ENCODE results near the gene NCAM1.

Gene NCAM1

GRCh38 chr11:113253406-113253805 lies 292.2 kb downstream of the NCAM1 start:
- no peak for DNase-seq (ENCODE audit: low spot score)

- no peak for DNase-seq (ENCODE audit: low spot score)
Measured at GRCh38 chr11:113255096-113255495, 293.9 kb downstream of the NCAM1 start.

DNA sequence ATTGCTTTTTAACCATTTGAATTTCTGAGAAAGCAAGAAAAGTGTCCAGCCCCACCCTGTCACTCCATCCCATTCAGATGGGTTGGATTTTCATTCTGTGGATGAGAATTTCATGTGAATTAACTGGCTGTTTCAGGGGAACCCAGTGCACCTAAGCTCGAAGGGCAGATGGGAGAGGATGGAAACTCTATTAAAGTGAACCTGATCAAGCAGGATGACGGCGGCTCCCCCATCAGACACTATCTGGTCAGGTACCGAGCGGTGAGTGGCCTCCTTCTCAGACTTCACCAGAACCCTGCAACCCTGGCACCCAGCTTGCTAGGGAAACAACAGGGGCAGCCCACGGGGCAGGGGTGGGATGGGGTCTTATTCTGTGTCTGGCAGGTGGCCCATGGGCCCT lies 294.5 kb downstream of the NCAM1 start:
- DNase-seq (ENCODE audit: low spot score), result no peak

- DNase-seq (ENCODE audit: low spot score), result no peak
Measured at GRCh38 chr11:113256431-113257202, 295.4 kb downstream of the NCAM1 start.

DNA sequence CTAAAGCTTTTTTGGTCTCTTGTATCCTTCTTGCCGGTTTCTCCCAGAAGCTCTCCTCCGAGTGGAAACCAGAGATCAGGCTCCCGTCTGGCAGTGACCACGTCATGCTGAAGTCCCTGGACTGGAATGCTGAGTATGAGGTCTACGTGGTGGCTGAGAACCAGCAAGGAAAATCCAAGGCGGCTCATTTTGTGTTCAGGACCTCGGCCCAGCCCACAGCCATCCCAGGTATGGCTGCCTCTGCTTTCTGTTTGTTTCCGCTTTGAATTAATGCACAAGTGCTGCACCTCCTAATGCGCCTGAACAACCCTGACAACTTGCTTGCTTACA lies 298.8 kb downstream of the NCAM1 start:
- DNase-seq (ENCODE audit: low spot score), result no peak

DNA sequence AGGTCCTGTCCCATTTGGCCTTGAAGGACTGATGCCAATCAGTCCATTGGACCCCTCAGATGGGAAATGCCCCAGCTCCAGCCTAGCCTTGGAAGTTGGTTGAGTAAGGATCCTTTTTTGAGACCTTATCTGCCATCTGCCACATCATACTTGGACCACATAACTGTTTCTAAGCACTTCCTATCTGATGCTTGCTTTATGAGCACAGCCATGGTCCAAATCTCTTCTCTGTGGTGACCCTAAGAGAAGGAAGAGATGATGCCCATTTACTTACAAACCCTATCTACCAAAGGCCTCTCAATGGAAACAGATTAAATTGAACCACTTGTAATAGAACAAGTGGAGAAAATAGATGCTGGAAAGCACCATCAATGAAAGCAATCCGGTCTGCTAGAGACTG lies 299.3 kb downstream of the NCAM1 start:
- no peak for DNase-seq (ENCODE audit: low spot score)

DNA sequence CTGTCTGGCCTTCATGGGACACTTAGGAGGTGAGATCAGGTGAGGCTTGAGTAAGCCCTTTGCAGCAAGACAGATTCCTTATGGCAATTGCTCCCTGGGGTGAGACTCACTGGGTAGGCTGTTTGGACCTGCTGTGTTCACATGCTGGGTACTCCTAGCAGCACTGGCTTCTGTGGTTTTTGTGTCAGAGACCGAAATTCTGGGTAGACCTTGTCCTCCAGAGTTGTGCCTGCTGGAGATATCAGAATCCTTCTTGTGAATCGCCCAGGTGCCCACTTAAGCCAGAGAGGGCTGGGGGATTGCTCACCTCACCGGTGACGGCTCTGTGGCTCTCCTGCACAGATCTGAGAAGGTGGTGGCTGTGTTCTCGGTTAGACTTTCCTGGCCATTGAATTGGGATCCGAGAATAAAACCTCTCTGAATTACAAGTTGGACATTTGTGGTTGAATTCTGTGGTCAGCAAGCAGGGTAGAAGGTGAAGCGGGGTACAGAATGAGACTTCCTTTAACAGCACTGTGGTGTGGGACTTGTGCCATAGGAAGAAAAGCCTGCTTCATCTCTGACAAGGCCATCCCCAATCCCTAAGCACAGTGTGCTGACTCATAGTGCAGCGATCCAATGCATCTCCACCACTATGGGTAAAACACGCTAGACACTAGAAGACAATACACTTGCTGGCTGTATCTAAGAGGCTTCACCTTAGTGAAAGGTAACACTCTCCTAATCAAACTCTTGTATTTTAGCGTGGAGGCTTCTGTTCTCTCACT lies 300.7 kb downstream of the NCAM1 start:
- DNase-seq (ENCODE audit: low spot score), result no peak

DNA sequence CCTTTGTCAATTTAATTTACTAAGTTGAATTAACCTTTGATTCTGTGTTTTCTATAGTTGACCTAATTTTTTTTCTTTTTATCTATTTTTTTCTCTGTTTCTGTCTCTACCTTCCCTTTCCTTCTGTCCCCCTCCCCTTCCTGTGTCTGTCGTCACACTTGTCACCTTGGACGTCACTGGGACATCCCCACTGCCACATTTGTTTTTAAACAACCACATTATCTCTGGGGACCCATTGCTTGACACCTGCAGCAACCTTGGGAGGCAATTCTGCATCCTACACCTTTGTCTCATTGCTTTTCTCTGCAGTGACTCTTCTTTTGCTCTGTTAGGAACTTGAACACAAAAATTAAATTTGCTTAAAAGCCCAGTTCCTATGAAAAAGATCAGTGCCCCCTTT lies 301.4 kb downstream of the NCAM1 start:
- DNase-seq (ENCODE audit: low spot score), result no peak

DNA sequence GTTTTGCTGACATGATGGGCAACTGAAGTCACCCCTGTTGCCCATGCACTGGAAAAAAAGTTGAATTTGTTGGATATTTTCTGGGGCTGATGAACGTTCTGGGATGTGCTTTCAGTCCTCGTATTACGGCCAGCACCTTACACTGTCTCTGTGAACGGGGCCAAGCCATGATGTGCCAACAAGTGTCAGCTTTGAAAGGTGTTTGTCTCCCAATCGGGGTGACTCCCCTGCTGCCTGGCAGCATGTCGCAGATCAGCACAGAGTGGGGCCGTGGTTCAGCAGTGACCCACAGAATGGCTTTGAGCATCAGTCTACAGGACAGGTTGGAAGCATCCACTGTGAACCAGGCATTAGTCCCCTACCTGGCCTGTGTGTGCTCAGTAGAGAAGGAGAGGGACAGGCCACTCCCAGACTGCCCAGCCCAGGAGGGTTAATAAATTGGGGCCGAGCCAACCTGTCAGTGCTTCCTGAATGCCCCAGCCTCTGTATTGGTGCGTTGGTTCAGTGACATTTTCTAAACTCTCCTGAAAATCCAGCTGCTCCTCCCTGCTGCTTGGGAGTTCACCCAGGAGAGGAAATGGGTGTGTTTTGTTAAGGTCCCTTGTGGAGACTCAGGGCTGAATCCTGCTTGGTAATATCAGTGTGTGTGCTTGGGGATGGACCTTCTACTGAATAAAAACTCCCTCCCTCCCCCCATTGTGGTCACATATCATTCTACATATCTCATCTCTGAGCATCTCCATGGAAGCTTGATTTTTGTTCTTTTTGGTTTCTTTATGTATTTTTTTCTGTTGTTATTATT lies 302.4 kb downstream of the NCAM1 start:
- no peak for DNase-seq (ENCODE audit: low spot score)

DNA sequence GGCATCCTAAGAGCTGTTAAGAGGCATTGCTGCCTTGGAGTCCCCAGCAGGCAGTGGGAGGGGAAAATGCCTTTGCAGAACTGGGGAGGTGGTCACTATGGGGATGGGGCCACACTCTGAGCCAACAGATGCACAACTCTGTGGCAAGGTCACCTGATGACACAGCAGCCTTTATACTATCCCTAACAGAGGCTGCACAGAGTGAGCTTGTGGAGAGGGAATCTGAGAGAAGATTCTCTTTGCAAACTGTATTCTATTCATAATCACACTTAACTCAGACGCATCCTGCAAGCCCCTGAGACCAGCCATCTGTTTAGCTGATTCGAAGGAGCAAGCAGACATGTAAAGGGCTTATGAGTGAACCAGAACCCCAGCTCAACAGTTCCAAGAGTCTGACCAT lies 304.1 kb downstream of the NCAM1 start:
- no peak for DNase-seq (ENCODE audit: low spot score)

GRCh38 chr11:113267493-113267892 lies 306.3 kb downstream of the NCAM1 start:
- DNase-seq (ENCODE audit: low spot score), result no peak

DNA sequence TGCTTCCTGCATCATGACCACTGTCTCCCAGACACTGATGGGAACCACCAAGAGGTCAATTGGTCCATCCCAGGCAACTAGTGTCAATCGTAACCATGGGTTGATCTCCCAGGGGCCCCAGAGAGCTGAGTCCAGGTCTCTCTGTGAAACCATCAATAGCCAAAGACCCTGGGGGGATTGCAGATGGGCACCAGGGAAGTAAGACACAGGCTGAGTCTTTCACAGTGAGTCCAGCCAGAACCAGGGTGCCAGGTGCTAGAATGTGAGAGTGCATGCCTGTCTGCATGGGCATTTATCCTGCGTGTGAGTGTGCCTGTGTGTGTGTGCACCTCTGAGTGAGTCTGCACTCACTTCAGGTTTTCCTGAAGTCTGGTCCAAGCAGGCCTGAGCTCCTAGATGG lies 307.9 kb downstream of the NCAM1 start:
- no peak for DNase-seq (ENCODE audit: low spot score)

DNA sequence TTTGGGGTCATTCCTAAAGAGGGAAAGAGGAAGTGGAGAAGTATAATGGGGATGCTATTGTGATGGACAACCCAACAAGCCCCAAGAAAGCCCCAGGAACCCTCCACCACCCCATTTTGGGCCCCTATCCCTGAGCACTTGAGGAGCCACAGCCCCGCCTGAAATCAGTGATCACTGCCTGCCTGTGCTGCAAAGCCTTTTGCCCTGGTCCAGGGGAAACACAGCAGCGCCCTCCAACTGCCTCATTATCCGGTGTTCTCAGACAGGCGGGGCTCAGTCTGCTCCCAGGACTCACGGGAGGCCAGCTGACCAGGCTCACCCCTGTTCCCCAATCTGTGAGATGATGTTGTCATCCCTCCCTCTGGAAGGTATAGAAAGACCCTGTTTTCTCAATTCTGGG lies 308.4 kb downstream of the NCAM1 start:
- no peak for DNase-seq (ENCODE audit: low spot score)

DNA sequence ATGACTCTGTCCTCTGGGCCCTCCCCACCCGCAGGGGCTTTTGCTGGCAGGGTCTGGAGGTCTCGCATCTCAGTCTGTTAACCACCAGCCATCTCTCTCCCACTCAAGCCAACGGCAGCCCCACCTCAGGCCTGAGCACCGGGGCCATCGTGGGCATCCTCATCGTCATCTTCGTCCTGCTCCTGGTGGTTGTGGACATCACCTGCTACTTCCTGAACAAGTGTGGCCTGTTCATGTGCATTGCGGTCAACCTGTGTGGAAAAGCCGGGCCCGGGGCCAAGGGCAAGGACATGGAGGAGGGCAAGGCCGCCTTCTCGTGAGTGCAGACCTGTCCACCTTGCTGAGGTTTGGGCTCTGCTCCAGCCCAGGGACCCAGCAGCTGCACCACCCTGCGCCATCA lies 308.9 kb downstream of the NCAM1 start:
- DNase-seq (ENCODE audit: low spot score), result no peak

DNA sequence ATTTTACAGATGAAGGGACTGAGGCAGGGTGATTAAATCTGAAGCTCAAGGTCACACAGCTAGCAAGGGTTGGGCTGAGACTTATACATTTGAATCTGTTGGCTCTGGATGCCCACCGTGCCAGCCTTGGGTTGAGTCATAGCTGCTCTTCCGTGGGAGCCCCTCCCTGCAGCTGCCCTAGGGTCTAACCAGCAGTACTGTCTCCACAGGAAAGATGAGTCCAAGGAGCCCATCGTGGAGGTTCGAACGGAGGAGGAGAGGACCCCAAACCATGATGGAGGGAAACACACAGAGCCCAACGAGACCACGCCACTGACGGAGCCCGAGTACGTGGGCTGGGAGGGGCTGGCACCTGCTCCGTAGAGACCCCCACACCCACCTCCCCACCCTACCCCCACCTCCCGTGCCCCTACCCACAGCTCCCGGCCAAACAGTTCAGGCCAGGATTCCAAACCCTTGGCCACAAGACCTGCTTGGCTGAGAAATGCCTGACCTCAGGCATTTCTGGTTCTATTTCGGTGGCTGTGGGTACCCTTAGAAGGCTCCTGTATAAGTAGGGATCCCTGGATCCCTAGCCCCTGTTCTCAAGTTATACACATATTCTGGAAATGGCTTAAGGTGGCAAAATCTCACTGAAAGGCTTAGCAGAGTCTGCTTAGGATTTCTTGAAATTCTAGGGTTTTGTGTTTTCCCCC lies 310.5 kb downstream of the NCAM1 start:
- DNase-seq (ENCODE audit: low spot score), result no peak

DNA sequence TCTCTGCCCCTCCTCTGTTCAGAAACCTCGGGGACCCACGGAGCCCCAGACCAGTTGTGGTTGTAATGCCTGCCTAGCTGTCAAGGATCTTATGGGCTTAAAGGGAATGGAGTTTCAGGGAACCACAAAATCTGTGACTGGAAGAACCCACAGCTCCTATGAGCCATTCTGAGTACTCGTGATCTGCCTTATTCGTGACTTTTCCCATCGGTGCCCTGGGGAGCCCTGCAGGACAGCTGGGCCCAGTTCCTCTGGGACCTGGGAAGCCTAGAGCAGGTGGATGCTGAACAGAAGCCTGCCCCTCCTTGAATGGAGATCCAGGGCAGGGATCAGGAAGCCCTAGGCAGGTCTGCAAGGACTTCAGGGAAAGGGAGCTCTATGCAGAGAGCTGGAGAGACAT lies 311.1 kb downstream of the NCAM1 start:
- no peak for DNase-seq (ENCODE audit: low spot score)

DNA sequence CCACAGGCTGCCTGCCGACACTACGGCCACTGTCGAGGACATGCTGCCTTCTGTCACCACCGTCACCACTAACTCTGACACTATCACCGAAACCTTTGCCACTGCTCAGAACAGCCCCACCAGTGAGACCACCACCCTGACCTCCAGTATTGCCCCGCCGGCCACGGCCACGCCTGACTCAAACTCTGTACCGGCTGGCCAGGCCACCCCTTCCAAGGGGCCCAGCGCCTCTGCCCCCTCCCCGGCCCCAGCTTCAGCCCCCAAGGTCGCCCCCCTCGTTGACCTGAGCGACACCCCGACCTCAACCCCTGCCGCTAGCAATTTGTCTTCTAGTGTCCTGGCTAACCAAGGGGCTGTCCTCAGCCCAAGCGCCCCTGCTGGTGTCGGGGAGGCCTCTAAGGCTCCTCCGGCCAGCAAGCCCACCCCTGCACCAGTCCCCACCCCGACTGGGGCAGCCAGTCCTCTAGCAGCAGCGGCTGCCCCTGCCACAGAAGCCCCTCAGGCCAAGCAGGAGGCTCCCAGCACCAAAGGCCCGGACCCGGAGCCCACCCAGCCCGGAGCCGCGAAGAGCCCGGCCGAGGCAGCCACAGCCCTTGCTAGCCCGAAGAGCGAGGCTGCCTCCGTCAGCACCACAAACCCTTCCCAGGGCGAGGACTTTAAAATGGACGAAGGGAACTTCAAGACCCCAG lies 311.9 kb downstream of the NCAM1 start:
- DNase-seq (ENCODE audit: low spot score), result no peak

- DNase-seq (ENCODE audit: low spot score), result no peak
Measured at GRCh38 chr11:113273720-113274119, 312.5 kb downstream of the NCAM1 start.

GRCh38 chr11:113274713-113275582 lies 313.7 kb downstream of the NCAM1 start:
- DNase-seq (ENCODE audit: low spot score), result no peak

- DNase-seq (ENCODE audit: low spot score), result no peak
Measured at GRCh38 chr11:113275602-113276001, 314.4 kb downstream of the NCAM1 start.

DNA sequence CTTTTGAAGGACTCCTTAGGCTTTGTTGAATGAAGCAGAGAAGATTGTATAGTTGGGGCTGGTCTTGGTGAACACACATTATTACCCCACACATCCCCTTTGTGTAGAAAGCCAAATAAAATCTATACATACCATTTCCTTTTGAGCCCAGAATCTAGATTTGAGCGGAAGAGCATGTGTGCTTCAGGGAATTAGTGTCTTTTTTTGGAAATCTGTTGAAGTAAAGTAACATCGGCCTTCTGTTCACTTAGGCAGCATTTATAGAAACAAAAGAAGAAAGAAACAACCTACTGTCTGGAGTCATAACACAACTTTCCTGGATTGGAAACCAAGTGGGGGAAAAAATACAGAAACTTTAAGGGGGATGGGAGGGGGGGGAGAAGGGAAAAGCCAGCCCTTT lies 315.2 kb downstream of the NCAM1 start:
- no peak for DNase-seq (ENCODE audit: low spot score)

Data from kidney capillary endothelial cell (primary cell).